Measurements from ENCODE around the gene PSMD14.

PSMD14 gene

GRCh38 chr2:161420406-161421074, 112.3 kb downstream of the PSMD14 start:
- no peak for DNase-seq

GRCh38 chr2:161421686-161422085, 113.5 kb downstream of the PSMD14 start:
- no peak for DNase-seq

- no peak for DNase-seq
Measured at GRCh38 chr2:161422816-161423403, 114.7 kb downstream of the PSMD14 start.

- DNase-seq: no peak
Measured at GRCh38 chr2:161423421-161424393, 115.5 kb downstream of the PSMD14 start.

GRCh38 chr2:161424394-161424769, 116.2 kb downstream of the PSMD14 start:
- DNase-seq: no peak

GRCh38 chr2:161424891-161425727, 116.9 kb downstream of the PSMD14 start:
- DNase-seq: no peak

- DNase-seq: no peak
Measured at GRCh38 chr2:161425728-161426454, 117.7 kb downstream of the PSMD14 start.

- DNase-seq: no peak
Measured at GRCh38 chr2:161426455-161426921, 118.3 kb downstream of the PSMD14 start.

- DNase-seq: no peak
Measured at GRCh38 chr2:161426922-161427663, 118.9 kb downstream of the PSMD14 start.

GRCh38 chr2:161427664-161428587, 119.7 kb downstream of the PSMD14 start:
- DNase-seq: no peak

- no peak for DNase-seq
Measured at GRCh38 chr2:161430386-161430785, 122.2 kb downstream of the PSMD14 start.

- no peak for DNase-seq
Measured at GRCh38 chr2:161432107-161432506, 123.9 kb downstream of the PSMD14 start.

- no peak for DNase-seq
Measured at GRCh38 chr2:161434118-161434517, 125.9 kb downstream of the PSMD14 start.

GRCh38 chr2:161436411-161436810, 128.2 kb downstream of the PSMD14 start:
- DNase-seq: no peak

- no peak for DNase-seq
Measured at GRCh38 chr2:161438598-161438997, 130.4 kb downstream of the PSMD14 start.

GRCh38 chr2:161445097-161445496, 136.9 kb downstream of the PSMD14 start:
- no peak for DNase-seq

GRCh38 chr2:161448431-161448830, 140.2 kb downstream of the PSMD14 start:
- DNase-seq: no peak
